ENCODE data around the gene PDE6B.

DNA sequence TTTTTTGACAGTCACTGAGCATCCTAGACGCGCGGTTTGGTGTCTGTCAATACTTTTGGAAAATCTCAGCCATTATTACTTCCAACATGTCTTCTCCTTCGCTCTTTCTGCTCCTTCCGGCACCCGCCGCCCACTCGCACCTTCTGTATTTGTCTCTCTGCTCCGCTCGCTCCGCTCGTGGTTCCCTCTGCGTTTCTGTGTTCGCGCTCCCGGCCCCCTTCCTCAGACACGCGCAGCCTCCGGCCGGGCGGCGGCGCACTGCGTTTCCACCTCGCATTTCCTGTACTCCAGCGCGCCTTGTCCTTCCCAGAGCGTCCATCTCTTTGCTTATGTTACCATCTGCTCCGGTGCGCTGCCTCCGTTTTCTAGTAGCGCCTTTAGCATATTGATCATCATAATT lies 21.1 kb downstream of the PDE6B start:
- TF ChIP-seq, protein P1, sequence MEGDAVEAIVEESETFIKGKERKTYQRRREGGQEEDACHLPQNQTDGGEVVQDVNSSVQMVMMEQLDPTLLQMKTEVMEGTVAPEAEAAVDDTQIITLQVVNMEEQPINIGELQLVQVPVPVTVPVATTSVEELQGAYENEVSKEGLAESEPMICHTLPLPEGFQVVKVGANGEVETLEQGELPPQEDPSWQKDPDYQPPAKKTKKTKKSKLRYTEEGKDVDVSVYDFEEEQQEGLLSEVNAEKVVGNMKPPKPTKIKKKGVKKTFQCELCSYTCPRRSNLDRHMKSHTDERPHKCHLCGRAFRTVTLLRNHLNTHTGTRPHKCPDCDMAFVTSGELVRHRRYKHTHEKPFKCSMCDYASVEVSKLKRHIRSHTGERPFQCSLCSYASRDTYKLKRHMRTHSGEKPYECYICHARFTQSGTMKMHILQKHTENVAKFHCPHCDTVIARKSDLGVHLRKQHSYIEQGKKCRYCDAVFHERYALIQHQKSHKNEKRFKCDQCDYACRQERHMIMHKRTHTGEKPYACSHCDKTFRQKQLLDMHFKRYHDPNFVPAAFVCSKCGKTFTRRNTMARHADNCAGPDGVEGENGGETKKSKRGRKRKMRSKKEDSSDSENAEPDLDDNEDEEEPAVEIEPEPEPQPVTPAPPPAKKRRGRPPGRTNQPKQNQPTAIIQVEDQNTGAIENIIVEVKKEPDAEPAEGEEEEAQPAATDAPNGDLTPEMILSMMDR (conservative IDR thresholded peaks at IDR 0.05; ENCODE audit: low read depth, low read length) = no peak
- TF ChIP-seq EZH2phosphoT487 (IDR thresholded peaks at IDR 0.05; ENCODE audit: borderline replicate concordance, low read length) (no peak), EZH2 (IDR thresholded peaks at IDR 0.05; ENCODE audit: low read length, unreplicated experiment) (no peak)

All from PC-3 (cell line).